ENCODE data around the gene CAD.
"Not testable (repeated sequence)": the region's sequence is repeated elsewhere in the genome, so short reads cannot be mapped to it uniquely, and the experiment has no call there.

The CAD gene

GRCh38 chr2:27217173-27218121, at the start of gene CAD:
TSS of gene CAD (plus strand) at chr2:27217369. CDS start at chr2:27217552, 183 bp downstream.
- TF ChIP-seq CTCF (IDR thresholded peaks at IDR 0.05; ENCODE audit: low read depth, low read length) = no peak; the same call in 1 of the 2 replicates
- no peak for DNase-seq (ENCODE audit: extremely low read depth, low read depth)

- TF ChIP-seq CTCF (IDR thresholded peaks at IDR 0.05; ENCODE audit: low read depth, low read length) = no peak
- DNase-seq (ENCODE audit: extremely low read depth, low read depth) = no peak
Observed at GRCh38 chr2:27170581-27171337, 46.4 kb upstream of the CAD start.

- TF ChIP-seq CTCF (IDR thresholded peaks at IDR 0.05; ENCODE audit: low read depth, low read length) = no peak
- DNase-seq (ENCODE audit: extremely low read depth, low read depth) = no peak
Observed at GRCh38 chr2:27171351-27171848, 45.8 kb upstream of the CAD start.

GRCh38 chr2:27174638-27175037, 42.5 kb upstream of the CAD start:
- no peak for DNase-seq (ENCODE audit: extremely low read depth, low read depth)
- TF ChIP-seq CTCF (IDR thresholded peaks at IDR 0.05; ENCODE audit: low read depth, low read length) = no peak

GRCh38 chr2:27175330-27175729, 41.8 kb upstream of the CAD start:
- TF ChIP-seq CTCF (IDR thresholded peaks at IDR 0.05; ENCODE audit: low read depth, low read length) = no peak
- DNase-seq (ENCODE audit: extremely low read depth, low read depth) = no peak

GRCh38 chr2:27175781-27176180, 41.4 kb upstream of the CAD start:
- not testable (repeated sequence) for DNase-seq (ENCODE audit: extremely low read depth, low read depth)

GRCh38 chr2:27177441-27178351, 39.5 kb upstream of the CAD start:
- no peak for DNase-seq (ENCODE audit: extremely low read depth, low read depth)
- TF ChIP-seq CTCF (IDR thresholded peaks at IDR 0.05; ENCODE audit: low read depth, low read length) = no peak

All from AG09319 (cell line).